H1 (cell line): ENCODE results near the gene CDH16. TPM values are rescaled to one million over a fixed set of nuclear protein-coding genes. Genes with fewer than 3 reads are reported as not detected.

Experiments
- CHD7 ChIP-seq: fragments of 300-600 bp; sonication (generic); IDR thresholded peaks from 2 replicates; pipeline ENCODE4 v1.7.1; 2012; ENCODE audit warnings: low read length, moderate library complexity, mild to moderate bottlenecking, inconsistent platforms; ENCODE audit not compliant: insufficient replicate concordance
- polyA plus RNA-seq, 7 experiments: library from polyadenylated mRNA; depleted of rRNA in 3 of 7; stranded (reverse) in 5 of 7; unstranded in 2 of 7; fragments of >200 nt in 5 of 7; fragments of 200-250 nt in 2 of 7; gene quantifications; 1 replicate in 5 of 7; 2 replicates in 1 of 7; 4 replicates in 1 of 7; pipeline versions ENCODE4 v1.2.1 to v1.2.3, GENCODE V29; 2011 to 2013; ENCODE audit warnings: missing spikeins in 2 of 7, mixed read lengths in 2 of 7
- total RNA-seq: library from RNA; stranded (reverse); fragmentation: NEBNext Ultra II Directional; extraction: Animal tissue kit (Norgen Biotek cat#: 25700); gene quantifications from 2 replicates; pipeline ENCODE4 v1.2.1, GENCODE V29; 2021

Gene CDH16
- total and polyA plus RNA-seq, 2 of the 8 experiments (the other 6 are each of a cell fraction or from before 2014, with no cell fraction given): not detected

- no peak for TF ChIP-seq CHD7
- TF ChIP-seq, all 59 proteins: peak for 0
Observed at GRCh38 chr16:66942981-66943380, 24.3 kb upstream of the CDH16 start (continued).
